IPS-11a (cell line): Measurements from ENCODE around the gene LYPD3.
"Not testable (repeated sequence)": the region's sequence is repeated elsewhere in the genome, so short reads cannot be mapped to it uniquely, and the experiment has no call there.

Source experiments
- H3K4me3 ChIP-seq: one replicate; pipeline ENCODE4 v1.5.1; 2013; ENCODE audit warnings: low read depth, low read length, control low read depth

LYPD3 gene

DNA sequence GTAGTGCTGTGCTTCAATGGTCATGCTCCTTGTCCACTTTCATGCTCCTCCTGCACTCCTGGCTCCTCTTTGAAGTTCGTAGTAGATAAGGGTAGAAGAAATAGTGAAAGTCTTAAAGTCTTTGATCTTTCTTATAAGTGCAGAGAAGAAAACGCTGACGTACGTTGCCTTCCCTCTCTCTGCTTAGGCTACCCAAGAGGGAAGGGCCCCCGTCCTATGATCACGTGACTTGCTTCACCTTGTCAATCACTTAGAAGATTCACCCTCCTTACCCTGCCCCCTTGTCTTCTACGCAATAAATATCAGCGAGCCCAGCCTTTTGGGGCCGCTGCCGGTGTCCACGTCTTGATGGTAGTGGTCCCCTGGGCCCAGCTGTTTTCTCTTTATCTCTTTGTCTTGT lies 28.1 kb downstream of the LYPD3 start:
- not testable (repeated sequence) for H3K4me3 ChIP-seq

DNA sequence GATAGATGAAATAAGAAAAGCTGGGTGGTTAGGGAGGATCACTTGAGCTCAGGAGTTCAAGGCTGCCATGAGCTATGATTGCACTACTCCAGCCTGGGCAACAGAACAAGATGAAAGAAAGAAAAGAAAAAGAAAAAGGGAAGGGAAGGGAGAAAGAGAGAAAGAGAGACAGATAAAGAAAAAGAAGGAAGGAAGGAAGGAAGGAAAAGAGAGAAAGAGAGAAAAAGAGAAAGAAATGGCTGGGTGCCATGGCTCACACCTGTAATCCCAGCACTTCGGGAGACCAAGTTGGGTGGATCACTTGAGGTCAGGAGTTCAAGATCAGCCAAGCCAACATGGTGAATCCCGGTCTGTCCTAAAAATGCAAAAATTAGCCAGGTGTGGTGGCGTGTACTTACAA lies 29.6 kb downstream of the LYPD3 start:
- H3K4me3 ChIP-seq = no peak overlapping the region

DNA sequence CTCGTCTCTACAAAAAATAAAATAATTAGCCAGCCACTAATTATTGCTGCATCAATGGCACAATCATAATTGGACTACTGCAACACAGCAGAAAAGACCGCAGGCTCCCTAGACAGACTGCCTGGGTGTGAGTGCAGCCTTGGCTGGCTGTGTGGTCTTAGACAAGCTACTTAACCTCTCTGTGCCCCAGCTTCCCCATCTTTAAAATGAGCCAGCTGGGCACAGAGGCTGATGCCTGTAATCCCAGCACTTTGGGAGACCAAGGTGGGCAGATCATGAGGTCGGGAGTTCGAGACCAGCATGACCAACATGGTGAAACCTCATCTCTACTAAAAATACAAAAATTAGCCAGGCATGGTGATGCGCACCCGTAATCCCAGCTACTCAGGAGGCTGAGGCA lies 31.7 kb downstream of the LYPD3 start:
- H3K4me3 ChIP-seq = no peak overlapping the region

DNA sequence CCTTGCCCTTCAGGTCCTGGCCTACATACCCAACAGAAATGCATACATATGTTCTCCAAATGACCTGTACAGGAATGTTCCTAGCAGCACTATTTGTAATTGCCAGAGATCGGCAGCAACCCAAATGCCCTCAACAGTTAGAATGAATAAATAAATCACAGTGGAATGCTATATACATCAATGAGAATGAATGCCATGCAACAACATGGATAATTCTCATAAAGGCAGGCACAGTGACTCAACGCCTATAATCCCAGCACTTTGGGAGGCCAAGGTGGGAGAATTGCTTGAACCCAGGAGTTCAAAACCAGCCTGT lies 32.1 kb downstream of the LYPD3 start:
- H3K4me3 ChIP-seq = no peak overlapping the region

- H3K4me3 ChIP-seq = no peak overlapping the region
Observed at GRCh38 chr19:43430976-43431375, 34.4 kb downstream of the LYPD3 start.

- no peak overlapping the region for H3K4me3 ChIP-seq
Observed at GRCh38 chr19:43430142-43430710, 35.2 kb downstream of the LYPD3 start.

DNA sequence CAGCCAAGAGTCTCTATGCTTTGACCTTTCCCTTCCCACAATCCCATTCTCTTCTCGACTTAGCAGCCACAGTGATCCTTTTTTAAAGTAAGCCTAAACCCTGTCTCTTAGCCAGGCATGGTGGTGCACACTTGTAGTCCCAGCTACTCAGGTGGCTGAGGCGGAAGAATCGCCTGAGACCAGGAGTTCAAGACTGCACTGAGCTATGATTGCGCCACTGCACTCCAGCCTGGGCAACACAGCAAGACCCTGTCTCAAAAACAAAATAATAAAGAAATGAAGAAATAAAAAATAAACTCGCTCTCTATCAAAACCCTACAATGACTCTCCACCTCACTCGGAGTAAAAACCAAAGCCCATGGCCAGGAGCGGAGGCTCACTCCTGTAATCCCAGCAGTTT lies 36.0 kb downstream of the LYPD3 start:
- no peak overlapping the region for H3K4me3 ChIP-seq

GRCh38 chr19:43425567-43426392 lies 39.6 kb downstream of the LYPD3 start:
- H3K4me3 ChIP-seq = no peak overlapping the region

- H3K4me3 ChIP-seq = no peak overlapping the region
Observed at GRCh38 chr19:43423779-43424178, 41.6 kb downstream of the LYPD3 start.

DNA sequence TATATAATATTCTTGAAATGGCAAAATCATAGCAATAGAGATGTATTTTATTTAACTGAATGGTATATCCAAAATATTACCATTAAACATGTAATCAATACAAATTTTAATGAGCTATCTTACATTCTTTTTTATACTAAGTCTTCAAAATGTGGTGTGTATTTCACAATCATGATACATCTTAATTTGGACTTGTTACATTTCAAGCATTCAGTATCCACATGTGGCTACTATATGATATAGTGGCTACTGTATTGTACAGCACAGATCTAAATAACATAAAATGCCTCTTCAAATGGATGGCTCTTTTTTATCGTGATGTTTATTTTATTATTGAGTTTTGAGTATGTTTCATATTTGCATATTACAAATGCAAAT lies 42.7 kb downstream of the LYPD3 start:
- no peak overlapping the region for H3K4me3 ChIP-seq

- H3K4me3 ChIP-seq = no peak overlapping the region
Observed at GRCh38 chr19:43422000-43422688, 43.3 kb downstream of the LYPD3 start.

DNA sequence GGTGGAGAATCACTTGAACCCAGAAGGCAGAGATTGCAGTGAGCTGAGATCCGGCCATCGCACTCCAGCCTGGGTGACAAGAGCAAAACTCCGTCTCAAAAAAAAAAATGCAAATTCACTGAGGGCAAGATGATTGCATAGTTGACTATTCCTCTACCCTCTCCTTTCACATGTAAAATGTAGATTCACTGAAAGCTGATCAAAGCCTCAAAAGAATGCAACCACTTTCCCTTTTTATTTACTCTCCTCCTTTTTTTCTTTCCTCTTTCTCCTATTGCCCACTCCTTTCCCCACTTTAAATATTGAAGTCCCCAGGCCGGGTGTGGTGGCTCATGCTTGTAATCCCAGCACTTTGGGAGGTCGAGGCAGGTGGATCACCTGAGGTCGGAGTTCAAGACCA lies 44.5 kb downstream of the LYPD3 start:
- no peak overlapping the region for H3K4me3 ChIP-seq

GRCh38 chr19:43416951-43417623 lies 48.3 kb downstream of the LYPD3 start:
- no peak overlapping the region for H3K4me3 ChIP-seq

DNA sequence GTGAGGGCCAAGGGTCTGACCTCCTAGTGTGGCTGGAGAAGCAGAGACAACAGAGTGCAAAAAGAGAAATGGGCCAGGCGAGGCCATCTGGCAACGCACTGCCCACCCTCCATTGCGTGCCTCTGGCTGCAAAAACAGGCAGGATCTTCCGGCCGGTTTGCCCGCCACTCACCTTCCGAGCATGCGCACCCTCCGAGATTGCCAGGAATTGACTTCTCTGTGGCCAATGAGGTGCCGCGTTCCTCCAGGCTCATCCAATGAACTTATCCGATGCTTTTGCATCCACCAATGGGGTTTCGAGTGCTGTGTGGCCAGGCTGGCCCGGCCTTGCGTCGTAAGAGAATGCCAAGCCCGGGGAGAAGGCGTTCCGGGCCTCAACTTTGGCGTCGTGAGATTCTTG lies 50.9 kb downstream of the LYPD3 start, which contains the start of gene TEX101:
TEX101 (plus strand) TSS at position 337 of the 400 bp plus-strand sequence. CDS start 1,030 bp downstream, outside the sequence.
- H3K4me3 ChIP-seq = no peak within 1 kb of the TSS

DNA sequence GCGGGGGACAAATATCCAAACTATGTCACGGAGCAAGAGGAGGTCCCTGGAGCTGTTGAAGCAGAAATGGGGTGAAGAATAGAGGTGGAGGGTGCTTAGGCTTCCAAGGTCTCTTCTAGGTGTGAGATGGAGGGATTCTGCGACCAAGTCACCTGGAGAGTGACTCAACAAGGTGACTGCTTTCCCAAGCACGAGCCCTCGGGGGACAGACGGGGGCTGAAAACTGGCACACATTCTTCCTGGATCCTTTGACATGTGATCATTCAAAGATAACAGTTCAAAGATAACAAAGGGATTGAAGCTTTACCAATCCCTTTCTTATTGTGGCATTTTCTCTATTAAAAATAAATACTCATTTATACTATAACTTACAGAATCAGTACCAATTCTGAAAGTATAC lies 53.0 kb downstream of the LYPD3 start:
- no peak overlapping the region for H3K4me3 ChIP-seq
